Measurements from ENCODE around the gene C3orf49. TPM values are rescaled to one million over a fixed set of nuclear protein-coding genes. Genes with fewer than 3 reads are reported as not detected.

The C3orf49 gene
- total RNA-seq, 1 experiment from 2014 or later, result not detected

DNA sequence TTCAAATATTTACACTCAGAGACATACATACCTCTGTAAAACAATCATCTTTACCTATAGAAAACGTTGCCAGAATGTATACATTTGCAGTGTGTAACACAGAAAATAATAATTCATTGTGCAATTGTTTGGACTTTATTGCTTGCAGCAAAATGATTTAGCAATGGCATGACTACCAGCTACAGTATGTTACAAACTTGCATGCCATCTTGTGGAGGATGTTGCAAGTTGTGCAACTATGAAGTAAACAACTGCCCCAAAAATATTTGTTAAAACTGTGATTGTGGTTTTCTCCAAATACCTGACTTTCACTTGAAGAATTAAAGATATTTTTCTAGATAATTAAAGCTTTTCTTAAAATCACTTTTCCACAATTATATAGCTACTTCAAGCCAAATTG lies 27.1 kb upstream of the C3orf49 start:
- Mint-ChIP-seq H3K4me1 (ENCODE audit: low read depth, unreplicated experiment) (no peaks in the 10 kb centered on the region), H3K9me3 (ENCODE audit: unreplicated experiment) (no peaks in the 10 kb centered on the region), H3K36me3 (ENCODE audit: insufficient read depth, unreplicated experiment) (no peaks in the 10 kb centered on the region), H3K4me3 (ENCODE audit: unreplicated experiment) (no peak overlapping the region), H3K27ac (ENCODE audit: unreplicated experiment) (no peak overlapping the region), H3K27me3 (ENCODE audit: insufficient read depth, unreplicated experiment) (no peaks in the 10 kb centered on the region)
- no peaks in the 10 kb centered on the region for H3K36me3 ChIP-seq (ENCODE audit: control insufficient read depth, insufficient read depth, low read length)
- DNase-seq, result no peak
- H3K9me3 ChIP-seq, result no peaks in the 10 kb centered on the region
- no peak overlapping the region for H3K4me3 ChIP-seq (ENCODE audit: low read depth, low read length)
- no peaks in the 10 kb centered on the region for H3K27me3 ChIP-seq (replicated peaks; ENCODE audit: control insufficient read depth, insufficient read depth, low read length)
- ChIA-PET POLR2A (no interaction called here), CTCF (interaction anchor here (0.6 kb wide), 1 partner anchor 443 kb away, joined by 3 read pairs; no protein-coding TSS in a partner anchor)
- TF ChIP-seq, protein P1, sequence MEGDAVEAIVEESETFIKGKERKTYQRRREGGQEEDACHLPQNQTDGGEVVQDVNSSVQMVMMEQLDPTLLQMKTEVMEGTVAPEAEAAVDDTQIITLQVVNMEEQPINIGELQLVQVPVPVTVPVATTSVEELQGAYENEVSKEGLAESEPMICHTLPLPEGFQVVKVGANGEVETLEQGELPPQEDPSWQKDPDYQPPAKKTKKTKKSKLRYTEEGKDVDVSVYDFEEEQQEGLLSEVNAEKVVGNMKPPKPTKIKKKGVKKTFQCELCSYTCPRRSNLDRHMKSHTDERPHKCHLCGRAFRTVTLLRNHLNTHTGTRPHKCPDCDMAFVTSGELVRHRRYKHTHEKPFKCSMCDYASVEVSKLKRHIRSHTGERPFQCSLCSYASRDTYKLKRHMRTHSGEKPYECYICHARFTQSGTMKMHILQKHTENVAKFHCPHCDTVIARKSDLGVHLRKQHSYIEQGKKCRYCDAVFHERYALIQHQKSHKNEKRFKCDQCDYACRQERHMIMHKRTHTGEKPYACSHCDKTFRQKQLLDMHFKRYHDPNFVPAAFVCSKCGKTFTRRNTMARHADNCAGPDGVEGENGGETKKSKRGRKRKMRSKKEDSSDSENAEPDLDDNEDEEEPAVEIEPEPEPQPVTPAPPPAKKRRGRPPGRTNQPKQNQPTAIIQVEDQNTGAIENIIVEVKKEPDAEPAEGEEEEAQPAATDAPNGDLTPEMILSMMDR (IDR thresholded peaks at IDR 0.05; ENCODE audit: insufficient read depth in 1 of 2, low read depth in 1 of 2, low read length in 1 of 2, severe bottlenecking in 1 of 2, unreplicated experiment in 1 of 2), result no peak
- no TSS peak for BruUV-seq (replicated peaks)
- H3K4me1 ChIP-seq, result peaks cover 9% of the 10 kb centered on the region; the same call in 1 of the 2 replicates
- intact Hi-C loops (cut with micrococcal nuclease; ENCODE audit: unreplicated experiment), result no loop called here

DNA sequence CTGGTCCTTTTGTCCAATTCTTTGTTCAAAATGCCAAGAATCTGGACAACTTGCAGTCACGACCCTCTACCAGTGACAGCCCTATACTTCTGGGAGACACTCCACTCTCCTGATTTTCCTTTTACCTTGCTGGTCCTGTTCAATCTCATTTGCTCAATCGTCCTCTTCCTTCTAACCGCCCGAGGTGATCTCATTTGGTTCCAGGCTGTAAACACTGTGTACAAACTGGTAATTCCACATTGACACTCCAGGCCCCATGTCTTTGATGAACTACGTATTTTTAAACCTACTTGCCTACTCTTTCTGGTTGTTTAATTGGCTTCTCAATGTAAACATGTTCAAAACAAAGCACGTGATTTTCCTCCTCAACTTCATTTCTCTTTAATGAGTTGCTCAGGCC lies 23.7 kb upstream of the C3orf49 start:
- POLR2A ChIA-PET, result no interaction called here
- CTCF ChIA-PET, result no interaction called here
- Histone ChIP-seq H3K36me3 (ENCODE audit: control insufficient read depth, insufficient read depth, low read length) (no peaks in the 10 kb centered on the region), H3K27me3 (replicated peaks; ENCODE audit: control insufficient read depth, insufficient read depth, low read length) (no peaks in the 10 kb centered on the region), H3K4me3 (ENCODE audit: low read depth, low read length) (no peak overlapping the region), H3K9me3 (no peaks in the 10 kb centered on the region), H3K4me1 (peaks cover 9% of the 10 kb centered on the region; the same call in 1 of the 2 replicates)
- TF ChIP-seq, protein P1 (IDR thresholded peaks at IDR 0.05; ENCODE audit: insufficient read depth in 1 of 2, low read depth in 1 of 2, low read length in 1 of 2, severe bottlenecking in 1 of 2, unreplicated experiment in 1 of 2), result no peak
- no peaks in the 10 kb centered on the region for H3K9me3 Mint-ChIP-seq (ENCODE audit: unreplicated experiment)
- no peaks in the 10 kb centered on the region for H3K36me3 Mint-ChIP-seq (ENCODE audit: insufficient read depth, unreplicated experiment)
- no peak for DNase-seq
- no peak overlapping the region for H3K4me3 Mint-ChIP-seq (ENCODE audit: unreplicated experiment)
- H3K27me3 Mint-ChIP-seq (ENCODE audit: insufficient read depth, unreplicated experiment), result no peaks in the 10 kb centered on the region
- H3K27ac Mint-ChIP-seq (ENCODE audit: unreplicated experiment), result no peak overlapping the region
- BruUV-seq (replicated peaks), result no TSS peak
- intact Hi-C loops (cut with micrococcal nuclease; ENCODE audit: unreplicated experiment), result no loop called here
- H3K4me1 Mint-ChIP-seq (ENCODE audit: low read depth, unreplicated experiment), result no peaks in the 10 kb centered on the region

DNA sequence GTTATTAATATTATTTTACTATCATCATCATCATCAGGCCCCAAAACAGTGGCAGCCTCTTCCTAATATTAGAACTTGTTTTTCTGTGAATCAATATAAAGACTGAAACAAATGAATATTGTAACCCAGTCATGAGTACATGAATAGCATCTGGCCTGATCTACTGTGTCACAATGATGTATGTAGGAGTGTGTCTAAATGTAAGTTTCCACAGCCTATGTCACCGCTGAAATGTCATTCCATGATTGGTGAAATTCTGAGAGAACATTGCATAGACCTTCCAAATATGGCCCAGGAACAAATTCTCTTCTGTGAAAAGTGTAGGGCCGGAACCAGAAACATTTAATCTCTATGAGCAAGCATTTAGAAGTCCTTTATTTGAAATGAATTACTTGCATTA lies 20.6 kb upstream of the C3orf49 start:
- H3K27me3 ChIP-seq (replicated peaks; ENCODE audit: control insufficient read depth, insufficient read depth, low read length), result no peaks in the 10 kb centered on the region
- CTCF ChIA-PET, result no interaction called here

More for the DNA sequence above, 20.6 kb upstream of the C3orf49 start:
- POLR2A ChIA-PET, result no interaction called here
- no peak overlapping the region for H3K27ac Mint-ChIP-seq (ENCODE audit: unreplicated experiment)
- H3K4me1 ChIP-seq, result peaks cover 9% of the 10 kb centered on the region; the same call in 1 of the 2 replicates
- intact Hi-C loops (cut with micrococcal nuclease; ENCODE audit: unreplicated experiment), result no loop called here
- no peaks in the 10 kb centered on the region for H3K36me3 Mint-ChIP-seq (ENCODE audit: insufficient read depth, unreplicated experiment)
- no peaks in the 10 kb centered on the region for H3K9me3 Mint-ChIP-seq (ENCODE audit: unreplicated experiment)
- H3K4me1 Mint-ChIP-seq (ENCODE audit: low read depth, unreplicated experiment), result no peaks in the 10 kb centered on the region
- TF ChIP-seq, protein P1 (IDR thresholded peaks at IDR 0.05; ENCODE audit: insufficient read depth in 1 of 2, low read depth in 1 of 2, low read length in 1 of 2, severe bottlenecking in 1 of 2, unreplicated experiment in 1 of 2), result no peak
- DNase-seq, result no peak
- H3K27me3 Mint-ChIP-seq (ENCODE audit: insufficient read depth, unreplicated experiment), result peaks cover 3% of the 10 kb centered on the region
- H3K4me3 Mint-ChIP-seq (ENCODE audit: unreplicated experiment), result no peak overlapping the region
- no peaks in the 10 kb centered on the region for H3K9me3 ChIP-seq
- no peaks in the 10 kb centered on the region for H3K36me3 ChIP-seq (ENCODE audit: control insufficient read depth, insufficient read depth, low read length)
- no peak overlapping the region for H3K4me3 ChIP-seq (ENCODE audit: low read depth, low read length)
- BruUV-seq (replicated peaks), result no TSS peak

All from Caco-2 (cell line).